A204.1 (cell line): ENCODE results near the gene CER1.
"Not testable (repeated sequence)": the region's sequence is repeated elsewhere in the genome, so short reads cannot be mapped to it uniquely, and the experiment has no call there.

Experiments used
- FAIRE-seq: peaks from 2 replicates; lab custom pipeline; 2012; peaks lifted over from hg19 to GRCh38; lab: Jason Lieb, UNC

CER1 gene

GRCh38 chr9:14713187-14713767 is 9.3 kb downstream of the CER1 start:
- no peak for FAIRE-seq

DNA sequence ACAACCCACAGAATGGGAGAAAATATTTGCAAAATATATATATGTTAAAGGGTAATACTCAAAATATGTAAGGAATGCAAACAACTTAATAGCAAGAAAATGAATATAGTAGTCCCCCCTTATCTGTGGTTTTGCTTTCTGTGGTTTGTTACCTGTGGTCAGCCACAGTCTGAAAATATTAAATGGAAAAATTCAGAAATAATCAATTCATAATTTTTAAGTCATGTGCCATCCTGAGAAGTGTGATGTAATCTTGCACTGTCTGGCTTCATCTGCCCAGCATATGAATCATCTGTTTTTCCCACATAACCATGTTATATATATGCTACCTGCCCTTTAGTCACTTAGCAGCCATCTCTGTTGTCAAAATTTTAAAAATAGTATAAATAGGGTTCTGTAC is 11.7 kb downstream of the CER1 start:
- FAIRE-seq = no peak

GRCh38 chr9:14706530-14707140 is 15.9 kb downstream of the CER1 start:
- no peak for FAIRE-seq

DNA sequence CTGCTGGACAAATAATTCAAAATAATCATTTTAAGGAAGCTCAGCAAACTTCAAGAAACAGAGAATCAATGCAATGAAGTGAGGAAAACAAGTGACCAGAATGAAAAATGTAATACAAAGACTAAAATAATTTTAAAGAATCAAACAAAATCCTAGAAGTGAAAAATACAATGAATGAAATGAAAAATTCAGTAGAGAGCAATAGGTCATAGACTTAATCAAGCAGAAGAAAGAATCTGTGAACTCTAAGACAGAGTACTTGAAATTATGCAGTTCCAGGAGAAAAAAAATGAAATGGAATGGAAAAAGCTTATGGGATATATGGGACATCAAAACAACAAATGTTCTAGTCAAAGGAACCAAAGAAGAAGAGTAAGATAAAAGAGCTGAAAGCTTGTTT is 17.5 kb downstream of the CER1 start:
- FAIRE-seq = no peak

DNA sequence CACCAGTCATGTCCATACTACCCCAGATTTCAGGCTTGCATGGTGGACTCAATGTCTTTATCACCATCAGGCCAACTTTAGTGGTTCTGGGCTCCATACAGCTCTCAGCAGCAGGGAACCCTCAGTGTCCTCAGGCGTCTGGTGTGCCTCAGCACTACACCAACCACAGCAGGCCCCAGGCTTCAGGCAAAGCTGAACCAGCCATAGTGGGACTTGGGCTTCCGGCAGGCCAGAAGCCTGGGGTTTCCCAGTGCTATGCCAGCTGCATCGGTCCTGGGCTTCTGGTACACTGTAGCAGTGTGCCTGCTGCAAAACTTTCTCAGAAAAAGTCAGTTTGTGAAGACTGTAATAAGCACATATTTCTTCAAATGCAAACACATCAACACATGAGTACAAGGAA is 18.3 kb downstream of the CER1 start:
- no peak for FAIRE-seq

DNA sequence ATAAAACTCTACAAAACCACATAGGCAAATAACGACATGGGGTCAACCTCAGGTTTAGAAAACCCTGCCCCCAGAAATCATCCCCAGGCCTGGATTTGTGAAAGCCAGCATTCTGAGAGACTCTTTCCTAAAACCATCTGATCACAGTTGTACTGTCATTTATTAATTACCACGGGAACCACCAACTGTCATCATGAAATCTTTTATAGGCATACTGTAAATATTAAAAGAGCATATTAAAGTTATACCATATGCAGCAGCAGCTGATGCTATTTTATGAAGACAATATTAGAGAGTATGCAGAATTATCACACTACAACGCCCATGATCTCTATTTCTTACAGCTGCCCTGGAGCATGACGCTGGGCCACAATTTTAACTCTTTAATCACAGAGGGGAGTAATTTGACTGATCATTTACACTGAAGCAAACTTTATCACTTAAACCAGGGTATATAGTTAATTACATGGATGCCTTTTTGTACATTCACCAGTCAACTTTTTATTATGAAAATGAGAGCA is 20.3 kb downstream of the CER1 start:
- no peak for FAIRE-seq

DNA sequence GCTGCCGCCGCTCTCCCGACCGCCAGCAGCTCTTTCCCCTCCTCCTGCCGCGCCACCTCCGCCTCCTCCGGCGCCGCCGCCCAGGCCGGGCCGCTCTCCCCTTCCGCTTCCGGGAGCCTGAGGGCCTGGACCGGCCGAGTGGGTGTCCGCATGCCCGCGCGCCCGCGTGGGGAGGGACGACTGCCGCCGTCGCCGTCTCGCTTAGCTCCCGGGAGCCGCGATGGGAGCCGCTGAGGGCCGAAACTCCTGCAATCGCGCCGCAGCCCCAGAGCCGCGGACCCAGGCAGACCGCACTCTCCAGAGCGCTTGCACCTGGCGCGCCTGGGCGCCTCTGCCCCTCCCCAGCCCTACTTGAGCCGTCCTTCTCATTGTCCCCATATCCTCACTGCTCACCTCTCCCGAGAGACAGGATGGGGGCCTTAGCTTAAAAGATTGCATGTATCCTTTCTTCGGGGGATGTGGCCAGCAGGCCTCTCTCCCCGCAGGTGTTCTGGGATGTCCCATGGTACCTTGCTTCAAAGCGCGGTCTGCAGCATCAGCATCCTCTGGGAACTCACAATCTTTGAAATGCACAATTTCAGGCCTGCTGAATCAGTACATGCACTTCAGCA is 29.2 kb downstream of the CER1 start, which contains the start of gene ZDHHC21:
ZDHHC21 (minus strand) TSS at position 182 of the 611 bp plus-strand sequence. CDS start 19,092 bp downstream, outside the sequence.
- FAIRE-seq = no peak

DNA sequence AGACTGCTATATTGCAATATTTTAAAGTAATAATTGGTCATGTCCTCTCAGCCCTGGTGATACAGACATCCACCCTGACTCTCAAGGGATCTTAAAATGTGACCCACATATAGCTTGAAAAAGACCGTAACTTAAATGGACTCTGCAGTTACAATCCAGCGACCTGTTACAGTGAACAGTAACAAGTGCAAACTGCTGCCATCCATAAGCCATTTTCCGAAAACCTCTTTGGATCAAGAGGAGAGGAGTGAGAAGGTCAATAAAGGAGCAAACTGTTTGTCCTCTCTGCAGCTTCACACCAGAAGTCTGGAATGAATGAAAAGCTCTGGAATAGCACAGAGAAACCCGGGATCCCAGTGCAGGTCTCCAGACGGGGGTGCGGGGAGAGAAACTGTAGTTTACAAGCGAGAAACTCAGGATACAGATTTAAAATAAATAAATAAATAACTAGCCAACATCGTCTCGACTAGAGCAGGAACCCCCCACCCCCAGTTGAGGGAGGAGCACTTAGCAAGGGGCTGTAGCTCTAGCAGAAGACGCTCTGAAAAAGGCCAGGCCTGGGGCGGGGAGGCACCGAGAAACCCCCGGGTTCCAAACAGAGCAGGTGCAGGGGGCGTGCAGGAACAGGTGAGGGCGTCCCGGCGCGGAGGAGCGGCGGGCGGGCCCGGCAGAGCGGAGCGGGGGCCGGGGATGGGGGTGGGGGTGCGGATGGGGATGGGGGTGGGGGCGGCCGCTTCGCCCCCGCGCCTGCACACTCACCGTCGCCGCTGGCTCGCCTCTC is 29.9 kb downstream of the CER1 start:
- no peak for FAIRE-seq

DNA sequence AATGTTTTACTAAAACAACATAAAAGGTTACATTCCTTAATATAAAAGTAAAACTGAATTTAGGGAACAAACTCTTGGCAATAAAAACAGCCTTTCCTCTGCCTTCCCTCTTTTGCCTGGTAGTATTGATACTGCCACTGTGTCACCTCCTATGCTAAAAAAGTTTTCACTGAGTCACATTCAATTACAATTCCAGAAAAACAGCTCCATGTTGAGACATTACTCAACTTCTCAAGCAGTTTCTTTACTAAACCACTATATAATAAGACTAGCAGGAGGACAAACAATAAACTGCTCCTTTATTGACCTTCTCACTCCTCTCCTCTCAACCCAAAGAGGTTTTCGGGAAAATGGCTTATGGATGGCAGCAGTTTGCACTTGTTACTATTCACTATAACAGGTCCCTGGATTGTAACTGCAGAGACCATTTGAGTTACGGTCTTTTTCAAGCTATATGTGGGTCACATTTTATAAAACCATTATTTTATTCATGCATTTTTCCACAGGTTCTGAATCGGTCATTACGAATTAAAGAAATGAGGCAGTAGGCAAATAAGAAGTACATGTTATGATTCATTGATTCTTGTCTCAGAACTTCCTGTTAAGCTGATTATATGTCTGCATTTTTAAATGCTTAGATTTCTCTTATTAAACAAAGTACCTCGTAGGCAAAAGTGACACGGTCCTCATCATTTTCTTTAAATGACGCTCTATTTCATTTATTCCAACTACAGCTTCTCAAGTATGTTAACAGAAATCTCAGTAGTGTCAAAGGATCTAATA is 31.4 kb downstream of the CER1 start:
- FAIRE-seq = no peak

- no peak for FAIRE-seq
Measured at GRCh38 chr9:14687042-14687719, 35.4 kb downstream of the CER1 start.

DNA sequence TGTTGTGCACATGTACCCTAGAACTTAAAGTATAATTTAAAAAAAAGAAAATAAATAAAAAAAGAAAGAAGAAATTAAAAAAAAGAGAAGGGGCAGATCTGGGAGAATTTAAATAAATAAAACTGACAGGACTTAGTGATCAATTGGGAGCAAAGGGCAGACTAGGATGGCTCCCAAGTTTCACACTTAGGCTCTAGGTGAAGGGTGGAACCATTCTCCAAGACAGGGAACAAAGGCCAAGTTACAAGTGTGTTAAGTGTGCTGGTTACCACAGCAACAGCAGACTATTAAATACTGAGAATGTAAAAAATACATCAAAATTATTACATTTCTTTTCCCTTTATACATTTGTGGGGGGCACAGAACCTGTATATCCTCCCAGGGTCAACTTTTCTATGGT is 36.4 kb downstream of the CER1 start:
- FAIRE-seq = no peak

DNA sequence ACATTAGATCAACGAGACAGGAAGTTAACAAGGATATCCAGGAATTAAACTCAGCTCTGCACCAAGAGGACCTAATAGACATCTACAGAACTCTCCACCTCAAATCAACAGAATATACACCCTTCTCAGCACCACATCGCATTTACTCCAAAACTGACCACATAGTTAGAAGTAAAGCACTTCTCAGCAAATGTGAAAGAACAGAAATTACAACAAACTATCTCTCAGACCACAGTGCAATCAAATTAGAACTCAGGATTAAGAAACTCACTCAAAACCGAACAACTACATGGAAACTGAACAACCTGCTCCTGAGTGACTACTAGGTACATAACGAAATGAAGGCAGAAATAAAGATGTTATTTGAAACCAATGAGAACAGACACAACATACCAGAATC is 39.9 kb downstream of the CER1 start:
- not testable (repeated sequence) for FAIRE-seq

- no peak for FAIRE-seq
Measured at GRCh38 chr9:14678776-14679175, 43.8 kb downstream of the CER1 start.

DNA sequence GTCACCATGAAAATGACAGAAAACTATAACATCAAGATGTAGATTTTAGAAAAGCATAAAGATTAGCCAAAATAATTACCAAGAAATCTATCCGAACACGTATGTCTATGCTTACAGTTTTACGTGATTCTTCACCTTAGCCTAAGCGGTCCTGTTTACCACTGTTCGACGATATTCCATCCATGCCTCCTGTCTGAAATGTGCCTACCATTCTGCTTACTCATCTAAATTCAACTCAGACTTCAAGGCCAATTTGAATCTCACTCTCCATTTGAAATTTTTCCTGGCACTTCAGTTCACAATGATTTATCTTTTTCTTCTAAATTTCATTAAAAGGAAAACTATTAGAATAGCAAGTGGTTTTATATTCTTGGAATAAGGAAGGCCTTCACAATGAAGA is 44.7 kb downstream of the CER1 start:
- no peak for FAIRE-seq

DNA sequence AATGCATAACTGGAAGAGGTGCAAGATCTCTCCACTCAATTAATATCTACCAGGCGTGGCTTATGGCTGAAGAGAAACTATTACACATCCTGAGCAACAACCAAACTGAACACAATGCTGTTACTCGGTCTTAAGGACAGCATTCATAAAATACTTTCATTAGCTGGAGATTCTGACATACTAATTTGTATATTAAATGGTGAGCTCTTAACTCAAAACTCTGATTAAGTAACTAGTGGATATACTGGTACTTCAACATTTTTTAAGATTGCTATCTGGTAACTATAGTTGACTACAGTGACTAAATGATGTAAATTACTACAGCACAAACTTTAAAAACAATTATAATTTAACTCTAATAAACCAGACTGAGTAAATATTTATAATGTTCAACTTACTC is 45.1 kb downstream of the CER1 start:
- FAIRE-seq = no peak

DNA sequence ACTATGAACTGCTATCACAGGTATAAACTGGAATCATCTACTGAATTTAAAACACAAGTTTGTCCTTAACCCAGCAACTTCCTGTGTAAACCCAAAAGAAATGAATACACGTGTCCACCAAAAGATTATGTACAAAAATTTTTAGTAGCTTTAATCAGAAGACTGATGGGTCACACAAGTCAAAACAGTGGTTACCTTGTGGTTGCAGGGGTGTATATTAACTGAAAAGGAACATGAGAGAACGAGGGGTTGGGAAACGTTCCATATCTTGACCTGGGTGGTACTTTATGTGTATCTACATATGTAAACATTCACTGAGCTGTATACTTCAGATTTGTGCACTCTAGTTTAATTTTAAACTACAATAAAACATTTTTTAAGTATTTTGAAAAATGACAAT is 47.9 kb downstream of the CER1 start:
- FAIRE-seq = no peak

- no peak for FAIRE-seq
Measured at GRCh38 chr9:14671377-14671776, 51.2 kb downstream of the CER1 start.

- FAIRE-seq = peak; percentile 25
Measured at GRCh38 chr9:14670718-14671117, 51.8 kb downstream of the CER1 start.
